Subcutaneous abdominal adipose tissue (tissue), 5 donors: ENCODE data around the gene NTNG2.

ENCODE experiments used
- H3K27ac ChIP-seq: one replicate; pipeline ENCODE4 v1.7.0; 2013; ENCODE audit warnings: low read depth, mild to moderate bottlenecking, inconsistent platforms, low read length, moderate library complexity
- H3K27me3 ChIP-seq, 5 donors: one replicate each; pipeline ENCODE4 v1.7.0; 2013; ENCODE audit warnings: low read length in 5 of 5, inconsistent platforms in 1 of 5; ENCODE audit not compliant: control insufficient read depth in 5 of 5, insufficient read depth in 4 of 5
- H3K36me3 ChIP-seq, 5 donors: one replicate each; pipeline ENCODE4 v1.7.0; 2013; ENCODE audit warnings: low read length in 5 of 5; ENCODE audit not compliant: control insufficient read depth in 5 of 5, insufficient read depth in 5 of 5
- H3K4me1 ChIP-seq, 5 donors: one replicate each; pipeline ENCODE4 v1.7.0; 2013; ENCODE audit warnings: low read length in 5 of 5, mild to moderate bottlenecking in 3 of 5, moderate library complexity in 1 of 5; ENCODE audit not compliant: control insufficient read depth in 5 of 5, insufficient read depth in 5 of 5
- H3K4me3 ChIP-seq, 5 donors: one replicate each; pipeline ENCODE4 v1.7.0; 2013; ENCODE audit warnings: low read length in 5 of 5, low read depth in 1 of 5
- H3K9ac ChIP-seq, 5 donors: one replicate each; pipeline ENCODE4 v1.7.0; 2013; ENCODE audit warnings: low read length in 5 of 5, mild to moderate bottlenecking in 4 of 5, moderate library complexity in 3 of 5
- H3K9me3 ChIP-seq, 5 donors: one replicate each; pipeline ENCODE4 v1.7.0; 2013; ENCODE audit warnings: low read length in 5 of 5; ENCODE audit not compliant: control insufficient read depth in 5 of 5
- donor health status: healthy.
- donor health status: healthy.
- donor health status: healthy.
- donor health status: healthy.
- donor health status: healthy.

The NTNG2 gene, protein sequence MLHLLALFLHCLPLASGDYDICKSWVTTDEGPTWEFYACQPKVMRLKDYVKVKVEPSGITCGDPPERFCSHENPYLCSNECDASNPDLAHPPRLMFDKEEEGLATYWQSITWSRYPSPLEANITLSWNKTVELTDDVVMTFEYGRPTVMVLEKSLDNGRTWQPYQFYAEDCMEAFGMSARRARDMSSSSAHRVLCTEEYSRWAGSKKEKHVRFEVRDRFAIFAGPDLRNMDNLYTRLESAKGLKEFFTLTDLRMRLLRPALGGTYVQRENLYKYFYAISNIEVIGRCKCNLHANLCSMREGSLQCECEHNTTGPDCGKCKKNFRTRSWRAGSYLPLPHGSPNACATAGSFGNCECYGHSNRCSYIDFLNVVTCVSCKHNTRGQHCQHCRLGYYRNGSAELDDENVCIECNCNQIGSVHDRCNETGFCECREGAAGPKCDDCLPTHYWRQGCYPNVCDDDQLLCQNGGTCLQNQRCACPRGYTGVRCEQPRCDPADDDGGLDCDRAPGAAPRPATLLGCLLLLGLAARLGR

DNA sequence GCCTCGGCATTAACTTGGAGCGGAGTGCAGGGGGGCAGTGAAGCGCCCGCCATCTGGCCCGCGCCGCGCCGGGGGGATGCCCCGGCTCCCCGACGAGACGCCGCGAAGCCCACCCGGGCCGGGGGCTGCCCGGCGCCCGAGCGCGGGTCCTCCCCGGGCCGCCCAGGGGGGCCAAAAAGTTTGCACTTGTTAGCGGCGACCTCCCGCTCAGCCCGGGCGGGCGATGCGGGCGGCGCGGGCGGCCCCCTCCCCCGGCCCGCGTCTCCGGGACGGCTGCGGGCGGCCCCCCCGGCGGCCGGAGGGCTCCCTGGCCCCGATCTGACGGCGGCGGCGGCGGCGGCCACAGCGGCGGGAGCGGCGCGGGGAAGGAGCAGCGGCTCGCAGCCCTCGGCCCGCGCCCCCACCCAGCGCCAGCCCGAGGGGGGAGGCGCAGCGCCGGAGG lies at the start of gene NTNG2:
NTNG2 (plus strand) TSS at position 316 of the 442 bp plus-strand sequence. CDS start 4,774 bp downstream, outside the sequence.
- Histone ChIP-seq H3K9ac (peak within 1 kb of the TSS in 1 of 5 donors; percentile 25), H3K27ac (no peak within 1 kb of the TSS), H3K27me3 (peaks cover 35 to 68% (median 52%) of the 10 kb centered on the region in 5 donors), H3K4me3 (peak within 1 kb of the TSS; percentile 55 to 73 (median 68)), H3K4me1 (peaks cover 0 to 40% (median 30%) of the 10 kb centered on the region in 5 donors), H3K9me3 (no peaks in the 10 kb centered on the region), H3K36me3 (no peaks in the 10 kb centered on the region)

DNA sequence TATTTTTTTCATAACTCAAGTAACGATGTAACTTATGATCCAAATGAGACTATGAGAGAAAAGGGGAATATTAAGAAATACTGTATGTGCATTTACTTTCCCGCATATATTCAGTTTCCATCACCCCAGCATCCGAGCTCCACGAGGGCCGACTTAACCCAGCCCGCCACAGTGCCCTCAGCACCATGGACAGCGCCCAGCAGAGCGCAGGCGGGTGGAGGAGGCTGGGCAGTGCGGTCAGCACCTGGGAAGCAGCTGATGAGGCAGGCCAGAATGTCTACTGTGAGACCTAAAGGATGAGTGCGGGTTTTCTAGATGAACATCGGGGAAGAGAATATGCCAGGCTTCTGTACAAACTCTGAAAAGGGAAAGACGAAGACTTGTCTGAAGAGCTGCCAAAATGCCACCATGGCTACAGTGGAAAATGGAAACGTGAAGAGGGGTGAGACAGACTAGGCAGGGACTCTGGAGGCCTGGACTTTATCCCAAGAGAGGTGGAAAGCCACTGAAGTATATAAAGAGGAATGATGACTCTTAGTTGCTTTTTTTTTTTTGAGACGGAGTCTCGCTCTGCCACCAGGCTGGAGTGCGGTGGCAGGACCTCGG lies 47.7 kb upstream of the NTNG2 start:
- no peaks in the 10 kb centered on the region for H3K36me3 ChIP-seq
- no peaks in the 10 kb centered on the region for H3K4me1 ChIP-seq
- no peak overlapping the region for H3K4me3 ChIP-seq
- peaks cover 0 to 17% (median 5%) of the 10 kb centered on the region in 5 donors for H3K27me3 ChIP-seq
- H3K27ac ChIP-seq: no peak overlapping the region
- H3K9me3 ChIP-seq: no peaks in the 10 kb centered on the region
- H3K9ac ChIP-seq: no peak overlapping the region

DNA sequence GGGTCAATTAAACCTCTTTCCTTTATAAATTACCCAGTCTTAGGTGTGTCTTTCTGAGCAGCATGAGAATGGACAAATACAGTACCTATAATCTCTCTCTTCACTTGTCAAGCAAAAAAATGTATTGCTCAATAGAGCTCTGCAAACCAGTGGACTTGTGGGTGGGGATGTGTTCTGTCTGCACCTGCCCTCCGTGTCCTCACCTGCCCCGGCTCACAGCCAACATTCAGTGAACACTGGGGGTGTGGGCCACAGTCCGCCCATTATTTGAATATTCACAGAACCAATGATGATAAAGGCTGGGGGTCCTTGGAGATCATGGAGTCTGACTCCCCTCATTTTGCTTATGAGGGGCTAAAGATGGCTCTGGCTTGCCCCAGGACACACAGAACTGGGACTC lies 45.3 kb upstream of the NTNG2 start:
- no peak overlapping the region for H3K27ac ChIP-seq
- peaks cover 0 to 15% (median 9%) of the 10 kb centered on the region in 5 donors for H3K27me3 ChIP-seq
- H3K9me3 ChIP-seq: no peaks in the 10 kb centered on the region
- H3K4me3 ChIP-seq: no peak overlapping the region
- no peak overlapping the region for H3K9ac ChIP-seq
- H3K36me3 ChIP-seq: no peaks in the 10 kb centered on the region
- no peaks in the 10 kb centered on the region for H3K4me1 ChIP-seq

DNA sequence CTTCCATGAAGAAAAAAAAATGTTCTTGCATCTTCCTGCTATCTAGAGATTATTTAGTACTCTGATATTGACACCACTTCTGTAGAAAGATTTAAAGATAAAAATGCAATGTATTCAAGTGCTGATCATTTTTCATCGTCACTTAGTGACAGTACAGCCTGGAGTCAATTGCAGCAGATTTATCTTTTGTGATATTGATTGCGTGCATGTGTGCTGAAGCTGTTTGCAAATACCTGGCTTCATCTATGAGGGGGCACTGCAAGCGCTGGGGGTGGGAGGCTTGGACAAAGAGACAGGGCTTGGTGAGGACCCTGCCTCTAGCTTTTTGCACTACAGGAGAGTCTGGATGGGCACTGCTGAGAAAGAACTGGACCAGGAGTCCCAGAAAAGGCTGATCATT lies 44.2 kb upstream of the NTNG2 start:
- Histone ChIP-seq H3K4me1 (no peaks in the 10 kb centered on the region), H3K36me3 (no peaks in the 10 kb centered on the region), H3K9ac (no peak overlapping the region), H3K27ac (no peak overlapping the region), H3K27me3 (peaks cover 0 to 18% (median 14%) of the 10 kb centered on the region in 5 donors), H3K9me3 (no peaks in the 10 kb centered on the region), H3K4me3 (no peak overlapping the region)

DNA sequence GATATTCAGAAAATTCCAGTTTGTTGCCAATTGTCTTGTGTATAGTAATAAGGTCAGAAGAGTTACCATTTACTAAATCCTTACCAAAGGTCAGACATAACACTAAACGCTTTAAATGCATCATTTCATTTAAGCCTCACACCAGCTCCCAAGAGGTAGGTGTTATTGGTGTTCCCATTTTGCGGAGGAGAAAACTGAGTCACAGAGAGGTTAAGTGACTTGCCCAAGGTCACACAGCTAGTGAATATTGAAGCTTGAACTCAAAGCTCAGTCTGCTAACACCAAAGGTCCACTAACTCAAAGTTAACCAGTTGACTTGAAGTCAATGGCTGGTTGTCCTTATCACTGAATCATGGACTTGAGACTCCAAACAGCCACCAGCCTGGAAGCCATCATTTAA lies 40.8 kb upstream of the NTNG2 start:
- Histone ChIP-seq H3K9me3 (no peaks in the 10 kb centered on the region), H3K27me3 (peaks cover 3 to 34% (median 27%) of the 10 kb centered on the region in 5 donors), H3K4me1 (no peaks in the 10 kb centered on the region), H3K27ac (no peak overlapping the region), H3K4me3 (no peak overlapping the region), H3K36me3 (no peaks in the 10 kb centered on the region), H3K9ac (no peak overlapping the region)

DNA sequence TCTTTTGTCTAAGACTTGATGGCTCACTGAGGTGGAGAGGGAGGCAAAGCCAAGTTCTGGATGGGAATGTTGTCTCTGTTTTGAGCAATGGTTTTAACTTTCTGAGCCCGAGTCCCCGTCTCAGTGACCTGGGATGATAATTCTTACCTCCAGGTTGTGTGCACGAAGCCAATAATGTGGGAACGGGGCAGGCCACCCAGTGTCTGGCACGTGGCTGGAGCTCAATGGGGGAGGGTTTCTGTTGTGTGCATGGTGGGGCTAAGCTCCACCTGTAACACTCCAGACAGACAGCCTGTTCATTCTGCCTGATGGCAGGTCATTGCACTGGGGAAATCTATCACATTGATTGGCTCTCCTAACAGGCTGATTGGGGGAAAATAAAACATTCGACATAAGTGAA lies 37.1 kb upstream of the NTNG2 start:
- Histone ChIP-seq H3K36me3 (no peaks in the 10 kb centered on the region), H3K4me1 (no peaks in the 10 kb centered on the region), H3K27ac (no peak overlapping the region), H3K9ac (no peak overlapping the region), H3K27me3 (peaks cover 14 to 53% (median 34%) of the 10 kb centered on the region in 5 donors), H3K4me3 (no peak overlapping the region), H3K9me3 (no peaks in the 10 kb centered on the region)

DNA sequence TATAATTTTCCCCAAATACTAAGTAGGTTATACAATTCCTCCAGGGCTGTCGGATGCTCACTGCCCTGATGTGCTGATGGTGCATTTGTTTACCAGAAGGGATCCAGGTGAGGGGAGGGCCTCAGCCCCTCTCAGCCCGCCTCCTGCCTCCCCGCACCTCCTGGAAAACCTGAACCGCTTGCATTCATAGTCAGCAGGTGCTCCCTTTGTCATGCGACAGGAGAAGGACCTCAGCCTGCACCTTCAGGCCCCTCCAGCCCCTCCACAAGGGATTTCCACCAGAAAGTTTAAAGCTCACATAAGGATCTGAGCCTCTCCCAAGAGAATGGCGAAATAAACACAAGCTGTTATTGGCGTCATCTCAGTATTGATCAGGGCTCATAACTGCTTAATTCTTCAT lies 36.5 kb upstream of the NTNG2 start:
- no peaks in the 10 kb centered on the region for H3K4me1 ChIP-seq
- H3K27ac ChIP-seq: no peak overlapping the region
- no peaks in the 10 kb centered on the region for H3K9me3 ChIP-seq
- no peak overlapping the region for H3K9ac ChIP-seq
- peaks cover 14 to 55% (median 36%) of the 10 kb centered on the region in 5 donors for H3K27me3 ChIP-seq
- H3K4me3 ChIP-seq: no peak overlapping the region
- no peaks in the 10 kb centered on the region for H3K36me3 ChIP-seq

DNA sequence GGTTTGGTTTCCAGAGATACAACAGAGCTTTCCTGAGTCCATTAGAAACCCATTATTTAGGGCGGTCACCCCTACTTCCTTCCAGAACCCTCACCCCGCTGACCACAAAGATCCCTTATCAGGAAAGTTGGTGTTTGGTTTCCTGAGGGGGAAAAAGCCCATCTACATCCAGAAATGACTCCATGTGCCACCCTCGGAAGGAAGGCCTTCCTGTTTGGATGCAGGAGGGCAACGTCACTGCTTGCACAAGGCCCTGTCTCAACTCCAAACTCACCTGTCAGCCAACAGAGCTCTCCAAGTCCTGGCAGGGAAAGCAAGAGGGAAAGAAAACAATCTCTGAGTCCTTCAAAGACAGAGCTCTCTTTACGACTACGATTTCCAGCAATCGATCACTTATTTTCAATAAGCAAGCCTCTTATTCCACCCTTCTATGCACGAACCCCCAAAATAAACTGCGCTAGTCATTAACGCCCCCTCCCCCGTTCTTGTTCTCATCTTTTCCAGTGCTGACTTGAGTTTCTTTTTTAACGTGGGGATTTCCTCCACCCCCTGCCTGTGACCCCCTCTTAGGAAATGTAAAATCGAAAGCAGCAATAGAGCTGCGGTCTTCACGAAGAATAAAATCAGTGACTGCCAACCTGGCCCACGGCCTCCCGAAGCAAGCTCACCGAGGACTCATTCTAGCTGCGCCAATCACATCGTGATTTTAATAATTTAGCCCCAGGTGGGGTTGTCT lies 35.7 kb upstream of the NTNG2 start:
- Histone ChIP-seq H3K27ac (no peak overlapping the region), H3K9ac (no peak overlapping the region), H3K4me1 (no peaks in the 10 kb centered on the region), H3K9me3 (no peaks in the 10 kb centered on the region), H3K36me3 (no peaks in the 10 kb centered on the region), H3K27me3 (peaks cover 14 to 58% (median 39%) of the 10 kb centered on the region in 5 donors), H3K4me3 (no peak overlapping the region)

DNA sequence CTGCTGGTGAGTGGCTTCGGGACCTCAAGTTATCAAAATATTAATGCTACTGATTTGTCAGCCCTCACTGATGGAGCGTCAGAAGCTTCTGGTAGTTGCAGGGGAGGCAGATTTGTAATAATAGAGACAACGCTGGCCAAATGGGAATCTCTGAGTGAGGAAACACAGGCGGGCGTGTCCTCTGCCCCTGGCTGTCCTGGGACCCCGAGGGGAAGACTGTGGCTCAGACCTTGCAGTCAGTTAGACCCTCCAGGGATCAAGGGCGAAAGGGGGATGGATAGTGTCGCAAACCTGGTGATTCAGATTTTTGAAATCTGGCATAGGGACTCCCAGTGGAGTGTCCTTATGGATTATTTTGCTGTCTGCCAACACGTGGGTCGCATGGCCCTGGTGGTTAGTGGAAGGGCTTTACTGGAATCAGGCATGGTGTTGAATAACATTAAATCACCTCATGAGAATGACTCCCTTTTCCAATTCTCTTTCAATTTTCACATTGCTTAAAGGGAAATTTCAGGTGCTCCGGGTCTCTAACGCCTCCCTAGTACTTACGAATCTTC lies 35.1 kb upstream of the NTNG2 start:
- Histone ChIP-seq H3K4me1 (no peaks in the 10 kb centered on the region), H3K9me3 (no peaks in the 10 kb centered on the region), H3K27ac (no peak overlapping the region), H3K36me3 (no peaks in the 10 kb centered on the region), H3K27me3 (peaks cover 17 to 63% (median 44%) of the 10 kb centered on the region in 5 donors), H3K9ac (no peak overlapping the region), H3K4me3 (no peak overlapping the region)
